ENCODE measurements around the gene XRCC4. TPM values are rescaled to one million over a fixed set of nuclear protein-coding genes. Genes with fewer than 3 reads are reported as not detected.

XRCC4 gene
- total RNA-seq, 1 experiment from 2014 or later = 10.8 TPM

GRCh38 chr5:83353231-83353630 lies 275.9 kb downstream of the XRCC4 start:
- TF ChIP-seq CTCF (conservative IDR thresholded peaks at IDR 0.05) = no peak
- no peak overlapping the region for H2BK5ac ChIP-seq (ENCODE audit: insufficient read length, low read length)
- H3K27ac ChIP-seq (ENCODE audit: insufficient read length, low read depth, low read length) = no peak overlapping the region
- no peak overlapping the region for H3K23ac ChIP-seq (ENCODE audit: insufficient read length, low read depth, low read length)
- Mint-ChIP-seq H3K27me3 (ENCODE audit: low read depth) (no peaks in the 10 kb centered on the region; the same call in 1 of the 2 replicates), H3K36me3 (ENCODE audit: insufficient read depth in 1 of 3, low read depth in 3 of 3) (peaks cover 30 to 40% (median 32%) of the 10 kb centered on the region in 3 experiments), H3K9me3 (peaks cover 30 to 31% of the 10 kb centered on the region in 2 experiments), H3K27ac (peak overlapping the region in 2 of 3 experiments; percentile 28 to 69; a peak in 2 of 7 replicates), H3K4me3 (no peak overlapping the region), H3K4me1 (peaks cover 46 to 48% of the 10 kb centered on the region in 2 experiments)
- peaks cover 3% of the 10 kb centered on the region; the same call in 1 of the 2 replicates for H3K4me1 ChIP-seq (ENCODE audit: insufficient read depth, low read length)
- no peak overlapping the region for H2BK15ac ChIP-seq (ENCODE audit: low read depth, low read length)
- H3K79me2 ChIP-seq (ENCODE audit: insufficient read depth, low read length) = no peaks in the 10 kb centered on the region
- no peak overlapping the region for H3K56ac ChIP-seq (ENCODE audit: insufficient read length, low read depth, low read length)
- H3K4me2 ChIP-seq (ENCODE audit: insufficient read depth, insufficient read length, low read length) = no peak overlapping the region
- no CpG with 5 or more reads among the region's 3 CpGs for WGBS (ENCODE audit: extremely low coverage, insufficient read length, low lambda C conversion rate)
- H4K5ac ChIP-seq (ENCODE audit: insufficient read length, low read depth, low read length) = no peak overlapping the region
- H3T11ph ChIP-seq (ENCODE audit: low read length) = no peak overlapping the region
- no peak overlapping the region for H2BK120ac ChIP-seq (ENCODE audit: low read depth, low read length, poor library complexity, severe bottlenecking)
- H3K18ac ChIP-seq (ENCODE audit: insufficient read length, low read depth, low read length) = no peak overlapping the region
- no peak overlapping the region for H2BK12ac ChIP-seq (ENCODE audit: insufficient read length, low read depth, low read length)
- no peaks in the 10 kb centered on the region for H4K20me1 ChIP-seq (ENCODE audit: control insufficient read depth, insufficient read depth, insufficient read length)
- H4K91ac ChIP-seq (ENCODE audit: insufficient read length, low read depth, low read length) = no peak overlapping the region
- no peak overlapping the region for H2AFZ ChIP-seq (ENCODE audit: low read length)
- no peak overlapping the region for H3K9ac ChIP-seq (ENCODE audit: extremely low read depth, insufficient read length, low read length)
- DNase-seq = no peak
- no peak overlapping the region for H4K8ac ChIP-seq (replicated peaks; ENCODE audit: insufficient read length, low read depth, low read length)
- H3K79me1 ChIP-seq (ENCODE audit: insufficient read depth, low read depth, low read length, poor library complexity, severe bottlenecking) = no peaks in the 10 kb centered on the region
- no peak overlapping the region for H2AK5ac ChIP-seq (ENCODE audit: insufficient read length, low read length)
- peaks cover 15% of the 10 kb centered on the region for H3K9me3 ChIP-seq (ENCODE audit: control insufficient read depth, low read depth, low read length)
- no peak overlapping the region for H3K4ac ChIP-seq (ENCODE audit: low read depth, low read length)
- no peaks in the 10 kb centered on the region for H3K23me2 ChIP-seq (ENCODE audit: insufficient read length, low read depth, low read length, poor library complexity, severe bottlenecking)
- H3K27me3 ChIP-seq (ENCODE audit: insufficient read depth, low read length) = no peaks in the 10 kb centered on the region
- H3K14ac ChIP-seq (ENCODE audit: insufficient read depth, low read length) = no peak overlapping the region
- no peak overlapping the region for H2BK20ac ChIP-seq (ENCODE audit: low read depth, low read length, poor library complexity, severe bottlenecking)
